SKM-1 treated with dmso at 0.1 percent for 144 hours (cell line): ENCODE measurements around the gene BDKRB1.

Experiments used
- DNase-seq: peaks from one replicate; lab custom pipeline; 2025; ENCODE audit not compliant: unreplicated experiment; lab: John Stamatoyannopoulos, UW

Gene BDKRB1

DNA sequence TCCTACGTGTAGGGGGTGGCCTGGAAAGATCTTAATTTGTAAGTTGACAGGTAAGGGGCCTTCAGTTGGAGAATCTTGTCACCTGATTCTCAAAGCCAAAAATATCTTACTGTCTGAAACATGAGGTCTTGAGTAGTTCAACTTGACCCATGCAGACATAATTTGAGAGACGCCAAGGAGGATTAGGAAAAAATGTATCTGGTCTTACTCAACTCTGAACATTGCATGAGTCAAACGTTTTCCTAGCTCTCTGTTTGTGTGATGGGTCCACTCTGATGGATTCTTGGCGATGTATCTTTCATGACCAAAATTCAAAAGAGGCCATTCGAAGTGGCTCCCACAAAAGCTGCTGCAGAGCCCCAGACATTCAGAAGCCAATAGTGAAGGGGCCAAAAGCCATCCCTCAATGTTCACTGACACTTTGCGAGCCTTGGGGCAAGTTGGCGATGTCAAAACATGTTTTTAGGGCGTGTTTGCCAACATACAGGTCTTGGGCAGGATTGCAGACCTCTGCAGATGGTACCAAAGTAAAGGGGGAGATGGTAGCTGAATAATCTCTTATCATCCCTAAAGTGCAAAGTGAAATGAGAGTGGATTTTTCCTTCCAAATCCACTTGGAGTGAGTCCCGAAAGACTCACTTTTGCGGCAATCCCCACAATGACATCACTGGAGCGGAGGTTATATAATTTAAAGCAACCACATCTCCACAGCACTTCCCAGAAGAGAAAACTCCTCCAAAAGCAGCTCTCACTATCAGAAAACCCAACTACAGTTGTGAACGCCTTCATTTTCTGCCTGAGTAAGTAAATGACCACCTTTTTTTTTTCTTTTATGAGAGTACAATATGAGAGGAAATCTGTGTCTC is at the start of gene BDKRB1:
Gene BDKRB1 (plus strand): TSS at position 710 of the 866 bp plus-strand sequence. CDS start 7,473 bp downstream, outside the sequence.
- DNase-seq, result no peak

- DNase-seq, result no peak
Observed at GRCh38 chr14:96206461-96206860, 49.5 kb upstream of the BDKRB1 start.

DNA sequence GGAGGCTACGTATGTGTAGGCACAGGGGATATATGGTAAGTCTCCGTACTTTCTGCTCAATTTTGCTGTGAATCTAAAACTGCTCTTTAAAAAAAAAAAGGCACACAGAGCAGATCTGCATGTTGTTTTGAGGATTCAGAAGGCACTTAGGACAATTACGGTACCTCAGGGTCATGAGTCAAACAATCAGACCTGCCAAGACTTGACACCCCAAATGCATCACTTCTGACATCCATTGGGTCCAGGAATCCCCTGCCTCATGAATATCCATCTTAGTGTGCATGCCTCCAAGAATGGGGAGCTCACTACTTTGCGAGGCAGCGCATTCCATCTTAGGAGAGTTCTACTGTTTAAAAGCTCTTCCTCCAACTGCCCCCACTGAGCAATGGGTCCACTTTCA is 48.3 kb upstream of the BDKRB1 start:
- no peak for DNase-seq

DNA sequence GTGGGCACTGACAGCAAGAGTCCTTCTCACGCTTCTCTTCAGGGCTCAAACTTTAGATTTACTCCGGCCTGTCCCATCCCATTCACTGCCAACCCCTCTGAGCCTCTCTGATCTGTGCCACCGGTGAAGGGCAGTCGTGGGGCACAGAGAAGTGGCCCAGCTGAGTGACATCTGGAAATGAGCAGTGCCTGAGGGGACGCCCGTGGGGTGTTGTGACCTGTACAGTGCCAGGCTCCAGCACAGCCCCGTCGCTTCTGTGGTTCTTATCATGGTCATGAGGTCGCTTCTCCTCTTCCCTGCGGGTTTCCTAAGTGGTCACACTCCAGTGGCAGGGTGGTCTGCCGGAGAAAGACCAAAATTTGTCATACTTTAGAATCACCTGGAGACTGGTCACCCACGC is 47.3 kb upstream of the BDKRB1 start:
- no peak for DNase-seq

DNA sequence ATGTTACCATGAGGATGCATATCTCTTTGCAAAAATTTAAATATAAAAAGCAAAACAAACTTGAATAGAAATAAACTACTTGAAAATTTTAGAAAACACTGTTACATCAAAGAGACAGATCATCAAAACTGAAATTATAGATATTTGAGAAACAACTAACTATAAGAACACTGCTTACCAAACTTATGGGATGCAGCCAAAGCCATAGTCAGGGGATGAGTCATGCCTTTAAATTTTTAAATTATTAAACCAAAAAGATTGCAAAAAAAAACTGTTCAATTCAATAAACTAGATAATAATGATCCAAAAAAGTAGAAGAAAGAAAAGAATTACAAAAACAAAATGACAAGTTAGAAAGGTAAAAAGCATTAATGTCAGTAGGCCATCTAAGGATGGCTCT is 43.9 kb upstream of the BDKRB1 start:
- no peak for DNase-seq

DNA sequence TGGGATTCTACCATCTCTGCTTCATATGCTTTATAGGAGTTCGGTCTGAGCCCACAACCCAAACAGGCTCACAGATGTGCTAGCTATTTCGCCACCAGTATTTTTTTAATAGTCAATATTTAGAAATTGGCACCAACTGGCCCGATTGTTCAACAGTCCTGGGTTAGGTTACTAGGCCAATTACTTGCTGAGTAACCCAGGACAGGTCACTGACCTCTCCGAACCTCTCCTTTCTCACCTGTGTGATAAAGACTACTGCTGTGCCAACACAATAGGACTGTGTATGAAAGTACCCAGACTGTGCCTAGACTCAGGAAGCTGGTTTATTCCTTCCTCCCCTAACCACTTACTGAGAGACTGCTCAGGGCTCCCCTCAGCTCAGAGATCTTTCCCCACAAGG is 43.1 kb upstream of the BDKRB1 start:
- DNase-seq, result no peak

DNA sequence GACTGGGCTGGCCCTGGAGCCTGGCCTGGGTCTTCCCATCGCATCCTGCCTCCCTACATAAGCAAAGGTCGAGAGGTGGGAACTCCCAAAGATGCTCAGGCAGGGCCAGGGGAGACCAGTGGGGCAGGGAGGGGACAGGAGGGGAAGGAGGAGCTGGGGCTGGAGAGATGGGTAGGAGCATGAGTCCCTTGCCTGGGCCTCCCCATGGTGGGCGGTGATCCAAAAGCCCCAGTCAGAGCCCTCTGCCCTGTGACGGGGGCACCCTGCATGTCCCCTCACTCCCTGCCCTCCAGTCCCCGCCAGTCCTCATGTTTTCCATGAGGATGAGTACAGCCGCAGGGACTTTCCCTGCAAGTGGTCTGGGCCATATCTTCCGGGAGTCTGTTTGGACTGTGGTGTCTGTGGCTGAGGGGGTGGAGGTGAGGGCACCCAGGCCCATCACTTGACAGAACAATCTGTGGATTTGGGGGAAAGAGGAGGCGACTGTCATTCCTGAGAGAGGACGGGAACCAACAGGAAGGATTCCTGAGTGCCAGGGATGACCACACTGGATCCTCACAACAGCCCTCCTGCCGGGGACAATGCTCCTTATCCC is 42.0 kb upstream of the BDKRB1 start:
- DNase-seq, result no peak

GRCh38 chr14:96214793-96215192 is 41.2 kb upstream of the BDKRB1 start:
- no peak for DNase-seq

DNA sequence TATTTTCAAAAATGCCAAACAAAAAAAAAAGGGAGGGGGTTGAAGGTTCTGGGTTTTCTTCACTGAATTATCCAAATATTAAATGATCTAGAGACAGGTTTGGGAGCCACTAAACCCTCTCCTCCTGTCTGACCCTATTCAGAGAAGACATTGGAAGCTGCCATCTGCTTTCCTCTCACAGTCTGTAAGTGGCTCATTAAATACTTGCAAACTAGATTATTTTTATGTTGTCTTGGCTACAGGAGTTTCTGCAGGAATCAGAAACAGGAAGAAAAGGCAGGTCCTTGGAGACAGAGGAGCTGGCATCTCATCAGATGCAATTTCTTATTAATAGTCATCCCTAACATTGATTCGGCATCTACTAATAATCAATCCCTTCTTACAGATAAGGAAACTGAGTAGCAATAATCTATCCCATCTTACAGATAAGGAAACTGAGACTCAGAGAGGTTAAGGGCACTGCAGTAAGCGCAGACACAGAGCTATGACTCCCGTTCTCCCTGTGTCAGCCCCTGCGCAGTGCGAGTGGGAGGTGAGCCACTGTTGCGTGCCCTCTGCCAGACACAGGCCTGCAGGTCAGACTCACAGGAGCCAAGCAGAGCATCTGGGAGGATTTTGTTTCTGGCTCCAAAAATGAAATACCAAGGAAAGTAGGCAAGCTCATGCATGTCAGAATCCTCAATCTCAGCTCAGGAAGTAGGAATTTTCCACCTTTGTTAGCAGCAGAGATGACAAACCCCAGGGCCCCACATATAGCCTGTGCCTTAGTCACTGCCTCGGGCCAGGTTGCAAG is 40.4 kb upstream of the BDKRB1 start:
- no peak for DNase-seq

DNA sequence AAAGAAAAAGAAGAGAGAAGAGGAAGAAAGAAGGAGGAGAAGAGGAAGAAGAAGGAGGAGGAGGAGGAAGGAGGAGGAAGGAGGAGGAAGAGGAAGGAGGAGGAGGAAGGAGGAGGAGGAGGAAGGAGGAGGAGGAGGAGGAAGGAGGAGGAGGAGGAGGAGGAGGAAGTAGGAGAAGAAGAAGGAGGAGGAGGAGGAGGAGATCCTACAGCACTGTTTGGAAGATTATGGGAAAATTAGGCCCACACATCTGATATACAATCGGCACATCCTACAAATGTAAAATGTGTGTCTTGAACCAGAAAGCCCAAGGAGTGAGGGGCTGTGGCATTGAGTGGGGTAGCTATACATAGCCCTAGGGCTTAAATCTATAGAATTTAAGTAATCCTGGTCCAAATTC is 39.4 kb upstream of the BDKRB1 start:
- DNase-seq, result no peak

GRCh38 chr14:96217376-96217913 is 38.6 kb upstream of the BDKRB1 start:
- no peak for DNase-seq

- DNase-seq, result no peak
Observed at GRCh38 chr14:96221109-96221650, 34.8 kb upstream of the BDKRB1 start.

DNA sequence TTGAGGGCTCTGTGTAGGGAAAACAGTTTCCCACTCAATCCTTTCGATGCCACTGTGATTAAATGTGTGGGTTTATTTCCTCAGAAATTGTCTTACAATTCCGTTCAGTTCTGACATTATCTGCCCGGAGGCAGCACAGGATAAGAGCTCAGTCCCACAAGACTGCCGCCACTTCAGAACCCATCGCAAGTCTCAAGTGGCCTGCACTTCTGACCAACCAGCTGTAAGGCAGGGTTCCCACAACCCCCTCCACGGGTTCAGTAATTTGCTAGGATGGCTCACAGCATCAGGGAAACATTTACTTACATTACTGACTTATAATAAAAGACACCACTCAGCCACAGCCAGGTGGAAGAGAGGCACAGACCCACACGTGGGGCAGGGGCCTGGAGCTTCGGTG is 34.2 kb upstream of the BDKRB1 start:
- DNase-seq, result no peak

- no peak for DNase-seq
Observed at GRCh38 chr14:96224480-96225096, 31.4 kb upstream of the BDKRB1 start.

GRCh38 chr14:96225213-96225612 is 30.8 kb upstream of the BDKRB1 start:
- DNase-seq, result no peak

GRCh38 chr14:96225745-96226151 is 30.3 kb upstream of the BDKRB1 start:
- DNase-seq, result no peak

DNA sequence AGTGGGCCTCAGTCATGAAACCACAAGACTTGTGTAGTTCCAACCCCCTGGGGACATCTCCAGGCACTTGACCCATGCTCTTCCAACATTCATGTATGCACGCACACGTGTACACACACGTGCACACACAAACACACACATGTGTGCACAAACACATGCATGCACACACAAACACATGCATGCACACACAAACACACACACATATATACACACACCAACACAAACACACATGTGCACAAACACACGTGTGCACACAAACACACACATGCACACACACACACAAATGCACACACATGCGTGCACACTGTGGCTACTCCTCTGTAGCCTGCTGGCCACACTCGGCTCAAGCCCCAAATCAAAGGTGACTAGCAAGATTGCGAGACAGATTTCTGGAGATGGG is 28.6 kb upstream of the BDKRB1 start:
- no peak for DNase-seq

DNA sequence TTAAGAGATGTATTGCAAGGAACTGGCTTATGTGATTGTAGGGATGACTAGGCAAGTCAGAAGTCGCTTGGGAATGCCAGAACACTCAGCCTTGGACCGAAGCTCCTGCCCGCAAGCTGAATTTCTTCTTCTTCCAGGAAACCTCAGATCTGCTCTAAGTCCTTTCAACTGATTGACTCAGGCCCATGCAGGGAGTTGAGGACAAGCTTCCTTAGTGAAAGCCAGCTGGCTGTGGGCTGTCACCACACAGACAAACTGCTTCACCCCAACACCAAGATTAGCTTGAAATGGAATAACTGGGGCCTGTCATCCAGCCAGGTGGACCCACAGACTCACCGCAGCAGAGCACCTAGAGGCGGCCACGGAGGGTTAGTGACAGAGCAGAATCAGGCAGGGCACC is 26.7 kb upstream of the BDKRB1 start:
- no peak for DNase-seq

DNA sequence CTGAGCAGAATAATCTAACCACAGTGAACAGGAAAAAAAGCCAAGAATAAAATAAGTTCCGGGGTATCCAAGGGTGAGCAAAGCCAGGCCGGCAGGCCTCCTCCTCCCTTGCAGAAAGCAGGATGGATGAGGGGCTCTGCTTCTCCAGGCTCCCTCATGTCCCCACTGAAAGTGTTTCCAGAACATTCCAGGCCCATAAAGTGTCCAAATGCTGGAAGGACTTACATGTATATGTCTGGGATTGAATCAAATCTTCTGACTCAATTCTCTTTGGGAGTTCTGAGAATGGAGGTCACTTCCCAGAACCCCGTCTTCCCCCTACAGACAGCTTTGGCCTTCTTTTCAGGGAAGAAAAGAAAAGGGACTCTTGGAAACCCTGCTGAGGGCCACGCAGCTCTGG is 25.0 kb upstream of the BDKRB1 start:
- DNase-seq, result no peak

- DNase-seq, result no peak
Observed at GRCh38 chr14:96231526-96232130, 24.4 kb upstream of the BDKRB1 start.
